AG10803 (cell line): ENCODE measurements around the gene LRP3.
"Not testable (repeated sequence)": the region's sequence is repeated elsewhere in the genome, so short reads cannot be mapped to it uniquely, and the experiment has no call there.

Source experiments
- DNase-seq: peaks from one replicate; pipeline ENCODE4 v3.0.0; 2010; ENCODE audit warnings: low read depth
- H3K4me3 ChIP-seq: 2 replicates; pipeline ENCODE4 v1.5.1; 2011; ENCODE audit warnings: mild to moderate bottlenecking, low read length, control low read depth
- TF ChIP-seq, protein P1 (sequence below): conservative IDR thresholded peaks from 2 replicates; pipeline ENCODE4 v1.5.1; 2011; ENCODE audit warnings: mild to moderate bottlenecking, low read length, control low read depth, inconsistent platforms

Gene LRP3

DNA sequence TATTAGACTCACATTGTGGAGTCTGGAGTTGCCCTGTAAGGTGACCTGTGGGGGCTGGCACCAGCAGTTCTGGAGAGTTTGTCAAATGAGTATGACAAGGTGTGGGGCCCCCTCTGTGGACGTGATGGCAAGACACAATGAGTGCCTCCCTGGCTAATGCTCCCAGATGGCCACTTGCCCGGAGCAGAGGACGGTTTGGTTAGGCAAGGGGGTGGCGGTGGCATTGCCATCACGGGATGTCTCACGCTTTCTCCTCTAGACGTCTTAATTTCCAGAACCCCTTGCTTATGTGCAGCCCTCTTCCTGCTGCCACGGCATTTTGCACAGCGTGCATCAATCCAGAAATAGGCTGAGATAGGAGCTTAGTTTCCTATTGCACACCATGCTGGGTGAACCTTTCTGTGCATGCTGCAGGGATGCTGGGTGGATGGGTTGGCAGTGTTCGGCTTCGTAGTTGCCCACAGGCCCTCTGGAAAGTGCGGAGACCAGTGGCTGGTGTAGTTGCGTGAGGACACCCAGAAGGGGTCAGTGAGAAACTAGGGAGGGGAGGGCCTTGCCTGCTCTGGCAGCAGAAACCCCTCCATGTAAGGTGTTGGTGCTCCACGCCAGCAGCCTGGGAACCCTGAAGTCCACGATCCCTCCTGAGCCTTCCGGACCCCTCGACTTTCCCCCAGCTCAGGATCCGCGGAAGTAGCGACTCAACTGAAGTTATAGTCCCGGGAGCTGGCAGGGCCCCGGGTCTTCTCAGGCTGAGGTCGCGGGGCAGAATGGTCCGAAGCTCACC, 18.1 kb upstream of the LRP3 start:
- peak overlapping the region; percentile 81 for H3K4me3 ChIP-seq
- DNase-seq = peak; percentile 37
- TF ChIP-seq, protein P1, sequence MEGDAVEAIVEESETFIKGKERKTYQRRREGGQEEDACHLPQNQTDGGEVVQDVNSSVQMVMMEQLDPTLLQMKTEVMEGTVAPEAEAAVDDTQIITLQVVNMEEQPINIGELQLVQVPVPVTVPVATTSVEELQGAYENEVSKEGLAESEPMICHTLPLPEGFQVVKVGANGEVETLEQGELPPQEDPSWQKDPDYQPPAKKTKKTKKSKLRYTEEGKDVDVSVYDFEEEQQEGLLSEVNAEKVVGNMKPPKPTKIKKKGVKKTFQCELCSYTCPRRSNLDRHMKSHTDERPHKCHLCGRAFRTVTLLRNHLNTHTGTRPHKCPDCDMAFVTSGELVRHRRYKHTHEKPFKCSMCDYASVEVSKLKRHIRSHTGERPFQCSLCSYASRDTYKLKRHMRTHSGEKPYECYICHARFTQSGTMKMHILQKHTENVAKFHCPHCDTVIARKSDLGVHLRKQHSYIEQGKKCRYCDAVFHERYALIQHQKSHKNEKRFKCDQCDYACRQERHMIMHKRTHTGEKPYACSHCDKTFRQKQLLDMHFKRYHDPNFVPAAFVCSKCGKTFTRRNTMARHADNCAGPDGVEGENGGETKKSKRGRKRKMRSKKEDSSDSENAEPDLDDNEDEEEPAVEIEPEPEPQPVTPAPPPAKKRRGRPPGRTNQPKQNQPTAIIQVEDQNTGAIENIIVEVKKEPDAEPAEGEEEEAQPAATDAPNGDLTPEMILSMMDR = peak; percentile 24

- peak; percentile 99 for DNase-seq
- TF ChIP-seq, protein P1 = peak; percentile 4; the same call in 1 of the 2 replicates
- H3K4me3 ChIP-seq = peak overlapping the region; percentile 81
These were observed 17.3 kb upstream of the LRP3 start for GRCh38 chr19:33176670-33177416.

DNA sequence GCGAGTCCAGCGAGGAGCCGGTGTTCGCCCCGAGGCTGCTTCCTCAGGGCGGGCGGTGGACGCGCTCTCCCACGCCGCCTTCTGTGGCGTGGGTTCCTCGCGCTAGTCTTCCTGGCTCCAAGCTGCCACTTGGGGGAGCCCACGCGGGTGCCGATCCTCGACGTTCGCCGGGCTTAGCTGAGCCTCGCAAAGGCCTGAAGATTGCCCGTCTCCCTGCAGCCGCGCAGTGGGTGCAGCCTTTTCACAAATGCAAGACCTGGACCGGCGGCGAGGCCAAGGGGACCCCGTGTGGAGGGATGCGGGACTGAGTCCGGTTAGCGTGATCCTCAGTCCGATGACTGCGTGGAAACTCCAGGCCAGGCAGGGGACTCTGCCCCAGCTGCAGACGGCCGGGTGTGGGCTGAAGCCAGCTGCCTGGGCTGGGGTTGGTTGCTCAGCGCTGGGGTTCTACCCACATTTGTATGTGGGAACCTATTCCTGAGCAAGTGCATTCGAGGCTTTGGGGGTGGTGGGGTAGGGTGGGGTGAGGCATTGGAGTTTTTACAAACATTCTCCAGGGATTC, 16.6 kb upstream of the LRP3 start:
- TF ChIP-seq, protein P1 = peak; percentile 38
- no peak for DNase-seq
- peak overlapping the region; percentile 57 for H3K4me3 ChIP-seq

DNA sequence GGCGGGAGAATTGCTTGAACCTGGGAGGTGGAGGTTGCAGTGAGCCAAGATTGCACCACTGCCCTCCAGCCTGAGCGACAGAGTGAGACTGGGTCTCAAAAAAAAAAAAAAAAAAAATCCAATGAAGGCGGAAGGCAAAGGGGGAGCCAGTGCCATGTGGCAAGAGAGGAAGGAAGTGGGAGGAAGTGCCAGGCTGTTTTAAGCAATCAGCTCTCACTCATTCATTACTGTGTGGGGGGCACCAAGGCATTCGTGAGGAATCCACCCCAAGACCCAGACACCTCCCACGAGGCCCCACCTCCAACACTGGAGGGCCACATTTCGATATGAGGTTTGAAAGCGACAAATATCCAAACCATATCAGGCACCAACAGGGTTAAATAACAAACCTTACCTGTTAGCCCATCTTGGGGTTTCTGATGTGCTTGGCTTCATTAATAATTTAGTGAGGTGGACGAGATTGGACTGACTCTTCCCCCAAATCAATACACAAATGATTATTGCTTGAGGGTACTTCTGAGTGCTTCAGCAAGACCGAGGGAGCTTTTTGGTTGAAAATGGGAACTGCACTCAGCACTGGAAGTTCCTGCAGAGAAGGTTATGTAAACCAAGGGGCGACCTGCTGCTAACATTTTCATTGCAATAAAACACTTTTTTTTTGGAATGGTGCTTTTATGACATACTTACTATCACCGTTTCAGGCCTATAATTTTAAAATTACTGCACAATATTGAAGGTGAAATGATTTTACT, 7.5 kb upstream of the LRP3 start:
- TF ChIP-seq, protein P1 = no peak
- DNase-seq = no peak
- H3K4me3 ChIP-seq = no peak overlapping the region

DNA sequence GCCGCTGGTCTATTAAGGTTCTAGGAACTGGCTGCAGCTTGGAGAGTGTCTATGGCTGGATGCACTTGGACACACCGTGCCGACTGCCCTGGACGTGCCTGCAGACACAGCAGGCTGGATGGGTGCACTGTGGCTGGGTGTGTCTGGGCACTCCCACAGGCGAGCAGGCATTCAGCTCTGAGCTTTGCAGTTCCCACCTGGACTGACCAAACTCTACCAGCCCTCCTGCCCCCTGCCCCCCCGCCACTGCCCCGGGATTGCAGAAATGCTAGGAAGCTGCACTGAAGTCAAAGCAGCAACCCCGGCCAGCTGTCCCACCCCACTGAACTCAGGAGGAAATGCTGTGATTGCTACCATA, 7.0 kb upstream of the LRP3 start:
- H3K4me3 ChIP-seq = no peak overlapping the region
- no peak for DNase-seq
- TF ChIP-seq, protein P1 = no peak

GRCh38 chr19:33189453-33189852, 4.7 kb upstream of the LRP3 start:
- no peak for DNase-seq
- TF ChIP-seq, protein P1 = no peak
- no peak overlapping the region for H3K4me3 ChIP-seq

GRCh38 chr19:33191092-33191491, 3.0 kb upstream of the LRP3 start:
- not testable (repeated sequence) for H3K4me3 ChIP-seq, DNase-seq
